T-helper 22 cell (primary cell): ENCODE data around the gene PDCD1.
"Not testable (repeated sequence)": the region's sequence is repeated elsewhere in the genome, so short reads cannot be mapped to it uniquely, and the experiment has no call there.

Source experiments
- DNase-seq: peaks from one replicate; pipeline ENCODE4 v3.0.0-alpha.2; 2020; ENCODE audit warnings: low read depth

Gene PDCD1

GRCh38 chr2:241858206-241859016, at the start of gene PDCD1:
Gene PDCD1, minus strand, starts transcription at chr2:241858894. Its CDS starts 56 bp downstream, at chr2:241858838.
- no peak for DNase-seq

DNA sequence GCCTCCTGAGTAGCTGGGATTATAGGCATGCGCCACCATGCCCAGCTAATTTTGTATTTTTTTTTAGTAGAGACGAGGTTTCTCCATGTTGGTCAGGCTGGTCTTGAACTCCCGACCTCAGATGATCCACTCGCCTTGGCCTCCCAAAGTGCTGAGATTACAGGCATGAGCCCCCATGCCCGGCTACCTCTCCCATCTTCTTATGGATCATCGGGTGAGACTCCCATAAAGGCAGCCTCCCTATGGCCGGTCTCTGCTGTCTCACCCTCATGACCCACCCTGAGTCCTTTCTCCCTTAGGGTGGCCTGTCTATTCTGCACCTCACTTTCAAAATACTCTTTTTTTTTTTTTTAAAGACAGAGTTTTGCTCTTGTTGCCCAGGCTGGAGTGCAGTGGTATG, 49.1 kb upstream of the PDCD1 start:
- not testable (repeated sequence) for DNase-seq

GRCh38 chr2:241906826-241907570, 48.3 kb upstream of the PDCD1 start:
- DNase-seq: no peak

DNA sequence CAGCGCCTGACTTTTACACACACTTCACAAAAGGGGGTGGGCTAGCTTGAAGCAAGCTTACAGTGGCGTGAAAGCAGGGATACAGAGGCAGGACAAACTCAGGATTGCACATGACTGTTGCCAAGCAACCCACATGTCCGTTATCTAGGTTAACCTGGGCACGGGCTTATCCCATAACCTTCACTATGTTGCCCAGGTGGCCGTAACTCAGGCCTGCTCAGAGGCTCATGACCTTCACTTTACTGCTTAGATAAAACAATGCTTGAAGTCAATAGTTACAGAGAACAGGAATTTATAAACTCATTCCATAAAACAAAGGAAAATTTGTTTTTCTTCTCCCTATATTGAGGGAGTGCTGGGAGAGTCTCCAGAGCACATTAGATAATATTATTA, 47.7 kb upstream of the PDCD1 start:
- not testable (repeated sequence) for DNase-seq

DNA sequence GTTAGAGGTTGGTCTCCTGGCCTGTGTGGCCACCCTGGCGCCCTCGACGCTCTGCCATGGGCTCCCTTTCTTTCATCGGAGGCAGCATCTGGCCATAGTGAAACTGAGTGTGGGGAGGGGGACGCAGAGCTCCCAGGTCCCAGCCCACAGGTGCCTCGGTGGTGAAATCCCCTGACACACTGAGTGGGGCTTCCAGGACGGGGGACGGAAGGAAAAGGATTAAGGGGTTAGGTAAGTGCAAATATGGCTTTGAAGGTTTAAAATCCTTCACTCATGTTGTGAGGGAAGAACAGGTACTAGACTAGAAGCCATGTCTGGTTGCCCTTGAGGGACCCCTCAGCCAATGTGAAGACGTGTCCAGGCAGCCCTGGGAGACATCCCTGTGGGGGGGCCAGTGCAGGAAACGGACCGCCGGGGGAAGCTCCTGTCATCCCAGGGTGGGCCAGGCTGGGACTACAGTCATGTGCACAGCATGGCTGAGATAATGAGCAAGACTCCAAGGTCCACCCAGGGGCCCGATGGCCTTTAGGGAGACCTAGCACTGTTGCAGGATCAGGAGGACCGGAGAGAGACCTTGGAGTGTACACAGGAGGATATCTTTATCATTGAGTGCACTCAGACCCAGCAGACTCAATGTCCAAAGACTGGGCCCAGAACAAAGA, 47.2 kb upstream of the PDCD1 start:
- DNase-seq: no peak

DNA sequence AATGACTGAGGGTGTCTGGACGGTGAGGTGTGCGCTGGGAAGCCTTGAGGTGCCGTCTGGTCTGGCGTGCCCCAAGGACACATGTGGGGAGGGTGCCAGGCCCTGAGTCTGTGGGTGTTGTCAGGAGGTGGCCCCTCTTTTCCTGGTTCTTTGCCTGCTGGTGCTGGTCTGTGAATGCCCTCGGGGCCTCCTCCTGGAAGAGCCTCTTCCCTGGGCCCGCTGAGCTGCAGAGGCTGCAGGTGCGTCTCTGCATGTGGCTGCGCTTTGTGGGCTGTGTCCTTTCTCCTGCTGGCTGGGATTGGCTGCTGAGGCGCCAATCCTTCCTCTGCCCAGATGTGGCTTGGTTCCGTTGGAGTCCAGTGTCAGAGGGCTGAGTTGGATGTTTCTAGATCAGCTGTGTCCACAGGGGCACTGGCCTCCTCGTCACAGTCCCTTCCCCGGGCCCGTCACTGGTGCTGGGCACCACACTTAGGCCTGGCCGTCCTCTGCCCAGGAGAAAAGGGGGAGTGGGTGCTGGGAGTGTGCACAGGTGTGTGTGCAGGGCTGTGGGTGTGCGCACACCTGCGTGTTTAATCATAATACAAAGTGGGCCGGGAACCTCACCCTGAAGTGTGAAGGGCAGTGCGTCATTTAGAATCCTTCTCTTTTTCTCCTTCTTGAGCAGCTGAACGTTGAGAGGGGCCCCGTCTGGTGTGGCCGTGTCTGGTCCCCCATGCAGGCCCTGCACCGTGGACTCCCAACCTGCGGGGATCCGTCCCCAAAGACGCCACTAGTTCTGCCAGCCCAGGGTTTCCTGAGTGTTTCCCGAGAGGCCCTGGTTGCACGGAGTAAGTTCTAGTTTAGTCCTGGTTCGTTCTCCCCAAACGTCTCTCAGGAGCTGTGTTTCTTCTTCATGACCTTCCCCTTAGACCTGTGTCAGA, 46.4 kb upstream of the PDCD1 start:
- DNase-seq: no peak

DNA sequence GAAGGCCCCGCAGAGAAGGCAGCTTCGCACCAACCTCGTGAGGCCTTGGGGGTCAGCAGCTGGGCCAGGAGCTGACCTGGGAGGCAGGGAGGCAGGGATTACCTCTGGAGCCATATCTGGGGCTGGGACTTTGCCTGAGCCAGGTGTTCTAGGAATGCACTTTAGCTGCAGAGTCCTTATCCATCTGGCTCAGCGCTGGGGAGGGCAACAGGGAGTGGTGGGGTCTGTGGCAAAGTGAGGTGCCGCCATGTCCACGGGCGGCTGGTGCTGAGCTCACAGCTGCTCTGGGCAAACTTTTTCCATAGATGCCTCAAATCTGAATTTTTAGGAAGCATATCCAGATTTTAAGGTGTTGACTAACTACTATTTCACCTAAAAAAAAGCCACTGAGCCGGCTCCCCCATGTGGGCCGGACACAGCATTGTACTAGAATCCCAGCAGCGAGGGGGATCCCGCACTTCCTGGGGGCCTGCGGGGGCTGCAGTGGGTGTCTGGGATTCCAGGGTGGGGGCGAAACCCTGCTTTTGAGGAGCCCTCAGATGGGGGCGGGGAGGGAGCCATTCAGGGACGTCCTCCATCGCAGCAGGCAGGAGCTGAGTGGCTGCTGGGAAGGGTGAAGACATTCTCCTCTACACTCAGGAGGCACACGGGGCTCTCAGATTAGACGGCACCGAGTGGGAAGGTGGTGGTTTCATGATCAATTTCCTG, 45.5 kb upstream of the PDCD1 start:
- no peak for DNase-seq

- DNase-seq: no peak
These were observed 44.7 kb upstream of the PDCD1 start for GRCh38 chr2:241903121-241904010.

DNA sequence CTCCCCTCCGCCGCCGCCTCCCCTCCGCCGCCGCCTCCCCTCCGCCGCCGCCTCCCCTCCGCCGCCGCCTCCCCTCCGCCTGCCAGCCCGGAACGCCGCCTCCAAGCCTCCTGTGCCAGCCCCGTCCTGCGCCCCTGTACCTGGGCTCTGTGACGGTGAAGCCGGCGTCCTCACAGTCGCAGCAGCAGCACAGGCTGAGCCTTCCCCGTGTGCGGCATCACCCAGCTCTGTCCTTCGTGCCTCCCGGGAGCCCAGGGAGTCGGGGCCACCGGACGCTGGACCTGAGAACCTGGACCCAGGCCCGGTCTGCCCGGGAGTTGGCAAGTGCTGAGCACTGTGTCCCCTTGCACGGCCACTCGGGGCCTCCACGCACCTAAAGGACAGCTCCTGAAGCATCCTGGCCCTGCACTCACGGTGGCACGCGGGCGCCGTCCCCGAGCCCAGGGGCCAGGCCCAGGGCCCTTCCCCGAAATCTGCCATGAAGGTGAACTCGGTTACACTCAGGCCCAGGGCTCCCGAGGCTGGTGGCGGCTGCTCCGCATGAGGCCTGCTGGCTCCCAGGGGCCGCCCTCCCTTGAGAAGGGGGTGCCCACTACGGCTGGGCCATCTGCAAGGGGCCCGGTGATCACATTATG, 43.8 kb upstream of the PDCD1 start:
- no peak for DNase-seq

- DNase-seq: no peak
These were observed 43.0 kb upstream of the PDCD1 start for GRCh38 chr2:241901500-241902351.

DNA sequence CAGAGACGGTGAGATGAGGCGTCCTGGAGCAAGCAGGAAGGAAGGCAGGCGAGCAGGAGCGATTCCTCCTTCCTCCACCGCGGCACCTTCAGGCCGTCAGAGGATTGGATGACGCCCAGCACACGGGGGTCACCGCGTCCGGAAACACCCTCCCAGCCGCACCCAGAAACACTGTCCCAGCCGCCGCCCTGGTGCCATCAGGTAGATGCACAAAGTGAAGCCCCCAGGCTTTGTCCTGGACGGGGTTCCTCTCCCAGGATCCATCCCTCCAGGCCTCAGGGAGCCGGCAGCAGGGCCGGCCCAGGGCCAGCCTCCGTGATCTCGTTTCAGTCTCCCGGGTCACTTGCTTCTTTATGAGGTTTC, 42.3 kb upstream of the PDCD1 start:
- DNase-seq: no peak

DNA sequence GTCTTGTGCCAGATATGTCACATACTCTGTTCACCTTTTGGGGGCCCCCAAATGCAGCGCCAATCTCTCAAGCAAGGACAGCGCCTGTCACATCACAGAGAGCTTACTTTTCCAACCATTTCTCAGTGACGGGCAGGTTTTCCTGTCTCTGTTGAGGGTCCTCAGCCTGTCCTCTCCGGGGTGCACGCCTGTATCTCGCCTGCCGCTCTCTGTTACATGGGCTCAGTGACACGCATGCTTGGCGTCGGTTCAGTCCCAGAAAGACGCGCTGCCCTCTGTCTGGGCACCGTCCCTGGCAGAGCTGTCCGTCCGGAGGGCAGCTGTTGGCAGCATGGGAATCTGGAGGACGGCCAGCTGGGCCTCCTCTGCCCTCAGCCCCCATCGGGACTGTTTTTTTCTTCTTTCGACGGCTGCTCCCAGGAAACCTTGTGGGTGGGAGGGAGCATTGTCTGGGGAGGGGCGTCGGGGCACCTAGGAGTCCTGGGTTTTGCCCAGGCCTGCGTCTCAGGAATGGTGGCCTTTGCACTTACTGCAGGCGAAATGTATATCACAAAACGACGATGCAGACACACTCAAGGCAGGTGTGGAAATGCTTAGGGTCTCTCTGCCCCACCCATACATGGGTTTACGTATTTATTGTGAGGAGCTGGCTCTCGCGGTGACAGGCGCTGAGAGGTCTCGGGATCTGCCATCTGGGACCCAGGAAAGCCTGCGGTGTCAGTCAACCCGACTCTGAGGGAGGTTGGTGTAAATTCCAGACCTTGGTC, 41.7 kb upstream of the PDCD1 start:
- no peak for DNase-seq

GRCh38 chr2:241898463-241899270, 40.0 kb upstream of the PDCD1 start:
- DNase-seq: no peak

- DNase-seq: no peak
These were observed 38.7 kb upstream of the PDCD1 start for GRCh38 chr2:241897231-241897916.

DNA sequence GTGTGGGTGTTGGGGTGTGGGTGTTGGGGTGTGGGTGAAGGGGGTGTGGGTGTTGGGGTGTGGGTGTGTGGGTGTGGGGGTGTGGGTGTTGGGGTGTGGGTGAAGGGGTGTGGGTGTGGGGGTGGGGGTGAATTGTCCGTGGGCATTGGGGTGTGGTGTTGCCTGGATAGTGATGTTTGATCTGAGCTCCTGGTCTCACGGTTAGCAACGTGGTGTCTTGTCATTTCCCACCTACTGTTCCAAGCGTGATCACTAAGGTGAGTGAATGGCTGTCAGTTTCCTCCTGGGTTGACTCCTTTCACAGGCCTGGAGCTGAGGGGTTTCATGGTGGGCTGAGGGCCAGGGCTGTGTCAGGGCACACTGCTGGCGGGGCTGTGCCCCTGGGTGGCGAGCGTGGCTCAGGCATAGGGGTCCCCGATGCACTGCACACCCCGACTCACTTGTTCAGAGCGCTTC, 38.1 kb upstream of the PDCD1 start:
- no peak for DNase-seq
